ENCODE results near the gene SMAD6.

The SMAD6 gene

DNA sequence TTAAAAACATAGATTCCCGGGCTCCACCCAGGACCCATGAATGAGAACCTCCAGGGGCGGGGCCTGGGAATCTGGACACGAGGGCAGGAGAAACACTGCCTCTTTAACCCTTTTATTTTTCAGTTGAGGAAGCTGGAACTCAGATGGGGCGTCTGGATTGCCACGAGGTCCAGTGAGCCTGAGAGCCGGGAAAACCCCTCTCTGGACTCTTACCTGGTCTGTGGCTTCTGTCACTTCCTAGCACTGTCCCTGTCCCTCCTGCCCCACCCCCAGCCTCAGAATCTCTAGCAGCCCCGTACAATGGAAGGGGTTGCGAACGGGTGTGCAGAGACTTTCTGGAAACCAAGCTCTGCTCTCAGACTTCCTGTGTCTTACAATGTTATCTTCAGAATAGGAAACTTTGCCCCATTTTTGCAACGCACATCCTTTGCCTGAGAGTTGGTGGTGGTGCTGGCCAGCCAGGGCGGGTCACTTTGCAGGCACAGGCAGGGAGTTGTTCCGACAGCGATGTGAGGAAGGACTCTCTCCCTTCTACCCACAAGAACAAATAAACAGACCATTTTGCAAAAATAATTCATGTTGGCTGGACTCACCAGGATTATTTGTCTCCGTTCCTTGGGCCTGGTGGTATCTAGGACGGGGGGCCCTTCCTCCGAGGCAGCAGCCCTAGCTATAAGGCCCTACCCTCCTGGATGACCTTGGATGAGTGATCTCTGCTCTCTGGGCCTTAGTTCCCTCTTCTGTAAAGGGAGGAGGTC, 59.1 kb downstream of the SMAD6 start:
- no peak for DNase-seq

DNA sequence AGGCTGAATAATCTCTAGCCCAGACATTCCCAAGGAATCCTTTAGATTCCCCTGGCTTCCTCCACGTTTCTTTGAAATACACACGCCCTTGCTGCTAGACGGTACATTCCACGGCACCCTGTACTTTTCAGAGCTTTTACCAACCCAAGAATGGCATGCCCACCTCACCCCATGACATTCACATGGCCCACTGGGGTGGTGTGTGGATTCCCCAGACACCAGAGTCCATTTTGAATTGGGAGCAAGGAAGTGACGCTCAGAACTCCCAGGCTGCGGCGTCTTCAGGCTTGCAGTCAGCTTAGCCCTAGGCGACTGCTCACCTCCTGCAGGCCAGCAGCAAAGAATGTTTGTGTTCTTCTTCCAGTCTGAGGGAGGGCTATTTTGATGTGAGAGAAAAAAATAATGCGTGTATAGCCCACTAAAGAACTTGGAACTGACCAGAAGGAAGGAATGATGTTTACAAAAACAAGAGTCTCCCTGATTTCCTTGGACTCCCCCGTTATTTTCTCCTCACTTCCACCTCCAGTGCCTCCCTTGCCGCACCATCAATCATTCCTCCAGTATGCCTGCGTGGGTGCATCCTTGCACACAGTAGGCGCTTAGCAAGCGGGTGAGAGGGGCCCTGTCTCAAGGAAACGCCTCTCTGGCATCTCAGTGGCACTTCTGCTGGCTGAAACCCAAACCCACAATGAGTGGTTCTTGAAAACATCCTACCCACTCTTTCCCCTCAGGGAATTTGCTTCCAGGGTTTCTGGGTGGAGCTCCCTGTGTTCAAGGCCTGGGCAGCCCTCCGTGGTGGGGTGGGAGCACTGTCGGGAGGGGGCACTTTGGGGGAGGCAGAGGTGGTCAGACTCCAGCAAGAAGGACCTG, 59.9 kb downstream of the SMAD6 start:
- DNase-seq = no peak

DNA sequence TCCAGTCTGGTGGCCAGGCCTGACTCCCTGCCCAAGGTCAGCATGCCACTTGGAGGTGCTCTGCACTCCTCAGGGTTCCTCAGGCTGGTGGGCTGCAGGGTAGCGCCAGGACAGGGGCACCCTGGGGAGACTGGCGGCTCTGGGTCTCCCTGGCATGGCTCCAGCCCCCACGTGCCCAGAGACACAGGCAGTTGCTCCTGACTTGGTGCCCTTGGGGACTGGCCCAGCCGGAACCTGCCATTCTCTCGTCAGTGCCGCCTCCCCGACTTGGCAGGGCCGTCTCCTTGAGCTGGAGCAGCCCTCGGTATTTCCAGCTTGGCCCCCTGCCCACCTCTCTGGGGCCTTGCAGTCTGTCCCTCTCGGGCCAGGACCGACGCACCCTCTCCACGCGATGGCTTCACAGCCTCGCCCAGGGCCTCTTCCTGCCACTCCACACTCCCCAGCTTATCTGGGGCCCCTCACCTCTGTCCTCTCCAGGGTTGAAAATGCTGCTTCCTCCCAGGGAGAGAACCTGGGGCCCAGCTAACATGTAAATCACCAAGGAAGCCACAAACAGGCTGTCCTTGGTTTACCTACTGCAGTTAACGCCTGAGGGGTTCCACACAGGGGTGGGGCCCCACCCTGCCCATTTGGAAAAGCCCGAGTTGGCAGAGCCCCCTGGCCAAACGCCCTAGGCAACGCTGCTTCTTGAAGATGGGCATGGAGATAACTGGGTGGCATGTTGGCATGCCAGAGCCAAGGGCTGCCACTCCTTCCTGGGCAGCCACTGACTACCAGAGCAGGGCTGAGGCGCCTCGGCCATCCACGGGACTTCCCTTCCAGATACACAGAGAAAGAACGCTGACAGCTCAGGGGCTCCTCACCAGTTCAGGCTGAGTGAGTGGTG, 61.4 kb downstream of the SMAD6 start:
- DNase-seq = no peak

DNA sequence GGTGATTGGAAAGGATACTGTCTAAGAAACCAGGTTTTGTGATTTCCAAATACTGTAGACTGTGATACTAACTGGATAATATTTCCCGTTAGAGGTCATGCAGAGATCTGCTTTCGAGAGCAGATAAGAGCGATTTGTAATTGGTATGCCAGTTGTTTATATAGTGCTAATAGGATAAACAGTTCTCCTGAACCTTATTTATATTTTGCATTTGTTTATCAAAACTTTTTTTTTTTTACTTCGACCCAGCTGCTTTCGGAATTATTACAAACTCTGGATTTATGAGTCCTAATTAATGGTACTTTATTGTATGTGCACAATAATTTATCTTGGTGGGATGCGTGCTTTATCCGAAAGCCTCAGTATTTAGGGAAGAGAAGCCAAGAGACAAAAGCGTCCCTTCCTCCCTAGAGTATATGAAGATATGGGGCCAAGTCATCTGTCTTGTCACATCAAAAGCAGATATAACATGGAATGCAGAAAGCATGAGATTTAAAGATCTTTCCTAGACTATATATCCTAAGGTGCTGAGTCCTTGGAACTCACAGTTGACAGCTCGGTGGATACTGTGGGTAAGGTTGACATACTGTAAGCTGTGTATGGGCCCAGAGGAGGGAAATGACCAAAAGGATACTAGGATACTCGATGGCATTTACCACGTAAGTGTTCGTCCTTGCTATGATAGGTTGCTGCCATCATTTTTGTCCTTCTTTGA, 62.2 kb downstream of the SMAD6 start:
- DNase-seq = no peak

DNA sequence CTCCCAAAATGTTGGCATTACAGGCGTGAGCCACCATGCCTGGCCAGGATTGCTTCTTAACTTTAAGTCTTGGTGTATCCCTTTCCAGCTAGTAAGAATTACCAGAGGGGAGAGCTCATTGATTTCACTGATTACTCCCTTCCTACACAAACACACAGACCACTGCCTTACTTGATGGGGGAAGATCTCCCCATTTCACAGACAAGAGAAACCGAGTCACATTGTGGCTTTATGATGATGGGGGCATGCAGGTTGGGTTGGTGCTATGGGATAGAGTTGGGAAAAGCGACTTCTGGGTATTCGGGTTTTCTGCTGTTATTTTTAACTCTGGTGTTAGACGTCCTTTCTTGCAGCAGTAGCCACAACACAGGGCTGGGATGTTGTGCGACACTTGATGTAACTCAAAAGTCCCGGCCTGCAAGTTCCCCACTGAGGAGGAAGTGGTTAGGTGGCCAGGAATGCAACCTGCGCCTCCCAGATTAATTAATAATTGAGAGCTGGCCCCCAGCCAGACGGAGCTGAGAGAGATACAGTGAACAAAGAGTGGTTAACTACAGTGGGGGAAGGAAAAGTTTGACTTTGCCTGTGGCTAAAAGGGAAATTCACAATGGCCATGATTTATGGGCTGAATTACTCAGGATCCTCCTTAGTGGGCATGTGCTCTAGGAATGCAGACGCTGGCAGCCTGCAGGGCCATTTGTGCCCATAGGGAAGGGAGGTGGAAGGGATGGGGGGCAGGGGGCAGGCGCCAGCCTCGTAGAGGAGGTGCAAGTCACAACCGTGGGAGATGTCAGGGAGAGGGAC, 63.6 kb downstream of the SMAD6 start:
- no peak for DNase-seq

DNA sequence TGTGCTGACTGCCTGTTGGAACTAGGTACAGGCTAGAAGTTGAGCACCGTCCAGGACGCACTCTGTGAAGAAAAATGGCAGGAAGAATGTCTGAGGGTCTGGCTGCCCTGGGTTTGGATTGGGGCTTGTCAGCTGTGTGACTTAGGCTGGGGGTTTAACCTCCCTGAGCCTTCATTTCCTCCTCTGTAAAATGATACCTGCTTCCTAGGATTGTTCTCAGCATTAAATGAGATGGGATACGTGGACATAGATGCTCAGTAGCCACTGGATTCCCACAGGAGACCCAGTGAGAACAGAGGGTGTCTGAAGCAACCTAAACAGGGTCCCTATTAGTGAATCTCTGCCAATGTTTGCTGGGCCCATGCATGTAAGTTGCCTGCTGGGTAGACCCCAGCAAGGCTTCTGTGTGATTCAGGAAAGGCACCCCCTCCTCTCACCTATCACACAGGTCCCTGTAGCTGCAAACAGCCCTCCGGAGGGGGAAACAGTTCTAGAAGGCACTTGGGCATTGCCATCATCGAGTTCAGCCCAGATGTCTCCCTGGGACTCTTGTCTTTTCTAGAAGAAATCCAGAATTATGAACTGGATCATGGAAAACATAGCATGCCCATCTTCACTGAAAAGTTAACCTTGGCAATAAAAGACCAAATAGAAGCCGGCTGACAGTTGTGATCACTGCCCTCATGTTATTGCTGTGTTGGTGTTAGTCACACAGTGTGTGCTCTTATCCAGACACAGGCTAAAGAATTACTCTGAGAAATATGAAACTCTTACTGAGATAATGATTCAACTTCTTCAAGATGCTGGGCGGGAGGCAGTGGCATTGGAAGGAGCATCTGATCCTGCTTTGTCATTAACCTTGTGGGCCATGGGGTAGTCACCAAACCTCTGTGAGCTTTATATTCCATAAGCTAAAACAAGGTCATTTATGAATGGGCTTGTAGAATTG, 64.5 kb downstream of the SMAD6 start:
- DNase-seq = no peak

DNA sequence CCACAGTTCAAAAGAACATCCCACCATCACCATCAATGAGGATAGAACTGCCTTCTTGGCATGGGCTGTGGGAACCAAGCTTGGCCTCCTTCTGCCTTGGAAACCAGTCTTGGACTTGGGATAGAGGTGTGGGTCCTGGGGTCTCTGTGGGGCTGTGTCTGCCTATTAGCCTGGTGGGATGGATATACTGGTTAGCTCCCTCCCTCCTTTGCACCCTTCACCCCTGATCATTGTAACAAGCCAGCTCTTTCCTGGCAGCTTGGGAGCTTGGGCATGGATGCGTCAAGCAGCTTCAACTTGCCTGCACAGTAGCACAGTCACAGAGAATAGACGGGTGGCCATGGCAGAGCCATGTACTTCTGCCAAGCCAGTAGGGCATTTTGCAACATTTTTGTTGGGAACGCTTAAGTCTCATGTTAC, 65.2 kb downstream of the SMAD6 start:
- DNase-seq = no peak

DNA sequence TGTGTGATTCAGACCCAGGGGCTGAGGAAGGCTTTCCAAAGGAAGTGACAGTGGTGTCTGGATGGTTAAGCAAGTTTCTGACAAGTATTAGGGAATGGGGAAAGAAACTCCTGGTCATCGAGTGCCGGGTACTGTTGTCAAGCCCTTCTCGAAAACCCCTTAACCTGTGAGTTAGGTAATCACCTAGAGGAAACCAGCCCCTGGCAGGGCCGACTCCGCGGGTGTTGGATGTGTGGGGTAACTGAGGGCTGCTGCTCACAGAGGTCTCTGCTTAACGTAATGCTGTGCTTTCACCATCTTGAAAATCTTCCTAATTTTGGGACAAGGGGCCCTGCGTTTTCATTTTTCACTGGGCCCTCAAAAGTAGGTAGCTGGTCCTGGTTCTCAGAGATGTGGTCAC, 67.0 kb downstream of the SMAD6 start:
- DNase-seq = no peak

DNA sequence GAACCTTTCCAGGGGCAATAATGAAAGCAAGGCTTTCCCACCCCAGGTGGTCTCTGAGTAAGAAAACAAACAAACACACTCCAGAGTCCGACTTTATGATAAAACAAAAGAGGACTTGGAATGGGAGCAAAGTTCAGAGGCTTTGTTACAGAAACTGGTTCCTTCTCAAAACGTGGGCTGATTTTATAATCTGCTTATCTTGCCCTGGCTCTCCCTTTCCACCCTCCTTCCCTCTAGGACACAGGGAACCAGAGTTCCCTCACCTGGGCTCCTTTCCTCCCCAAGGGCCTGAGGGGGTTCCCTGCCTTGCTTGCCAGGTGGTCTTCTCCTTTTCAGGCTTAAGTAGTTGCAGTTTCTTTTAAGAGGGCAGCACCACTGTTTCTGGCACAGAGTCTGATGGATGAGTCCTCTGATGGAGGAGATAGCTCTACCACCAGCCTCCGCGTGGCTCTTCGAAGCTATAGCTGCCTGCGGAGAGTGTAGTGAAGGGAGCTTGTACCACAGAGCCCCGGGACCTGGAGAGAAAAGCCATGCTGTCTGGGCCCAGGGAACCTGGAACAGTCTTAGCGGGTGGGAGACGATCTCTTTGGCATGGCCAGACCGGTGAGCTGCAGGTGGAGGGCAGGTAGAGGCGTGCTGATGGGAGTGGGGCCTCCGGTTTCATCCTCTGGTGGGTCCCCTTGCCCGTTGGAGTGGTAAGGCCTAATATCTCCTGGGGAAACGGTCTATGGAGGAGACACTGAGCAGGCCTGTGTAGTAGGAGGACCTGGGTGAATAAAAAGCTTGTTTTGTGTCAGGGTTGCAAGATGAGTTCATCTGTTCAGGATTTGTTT, 68.7 kb downstream of the SMAD6 start:
- DNase-seq = no peak

DNA sequence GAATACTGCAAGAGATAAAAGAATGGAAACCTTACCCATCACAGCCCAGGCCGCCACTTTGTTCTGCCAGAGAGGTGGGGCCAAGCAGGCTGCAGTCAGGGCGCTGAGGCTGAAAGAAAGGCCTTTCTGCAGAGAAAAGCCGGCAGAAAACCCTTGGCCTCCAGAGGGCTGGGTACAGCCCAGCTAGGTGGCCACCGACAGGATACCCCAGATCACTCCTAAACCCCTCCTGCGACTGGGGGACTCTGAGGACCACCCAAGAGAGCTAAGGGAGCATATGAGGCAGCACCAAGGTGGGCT, 69.3 kb downstream of the SMAD6 start:
- no peak for DNase-seq

DNA sequence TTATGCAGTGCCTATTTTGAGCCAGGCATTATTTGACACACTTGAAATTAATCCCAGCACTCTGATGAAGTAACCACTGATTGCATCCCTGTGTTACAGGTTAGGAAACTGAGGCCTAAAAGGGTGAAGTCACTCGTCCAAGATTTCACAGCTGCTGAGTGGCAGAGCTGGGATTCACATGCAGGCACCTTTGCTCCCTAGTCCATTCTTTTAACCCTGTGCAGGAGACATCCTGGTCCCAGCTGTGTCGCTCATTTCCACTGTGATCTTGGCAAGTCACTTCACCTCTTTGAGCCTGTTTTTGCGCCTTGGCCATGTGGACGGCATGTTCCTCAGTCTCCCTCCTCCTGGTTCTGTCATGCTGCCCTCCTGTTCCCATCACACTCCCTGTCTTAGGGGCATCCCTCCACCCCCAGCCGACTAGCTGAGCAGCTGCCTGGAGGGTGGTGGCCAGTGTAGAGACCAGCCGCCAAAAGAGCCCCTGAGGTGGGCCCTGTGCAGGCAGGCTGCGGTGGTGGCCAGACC, 70.6 kb downstream of the SMAD6 start:
- no peak for DNase-seq

DNA sequence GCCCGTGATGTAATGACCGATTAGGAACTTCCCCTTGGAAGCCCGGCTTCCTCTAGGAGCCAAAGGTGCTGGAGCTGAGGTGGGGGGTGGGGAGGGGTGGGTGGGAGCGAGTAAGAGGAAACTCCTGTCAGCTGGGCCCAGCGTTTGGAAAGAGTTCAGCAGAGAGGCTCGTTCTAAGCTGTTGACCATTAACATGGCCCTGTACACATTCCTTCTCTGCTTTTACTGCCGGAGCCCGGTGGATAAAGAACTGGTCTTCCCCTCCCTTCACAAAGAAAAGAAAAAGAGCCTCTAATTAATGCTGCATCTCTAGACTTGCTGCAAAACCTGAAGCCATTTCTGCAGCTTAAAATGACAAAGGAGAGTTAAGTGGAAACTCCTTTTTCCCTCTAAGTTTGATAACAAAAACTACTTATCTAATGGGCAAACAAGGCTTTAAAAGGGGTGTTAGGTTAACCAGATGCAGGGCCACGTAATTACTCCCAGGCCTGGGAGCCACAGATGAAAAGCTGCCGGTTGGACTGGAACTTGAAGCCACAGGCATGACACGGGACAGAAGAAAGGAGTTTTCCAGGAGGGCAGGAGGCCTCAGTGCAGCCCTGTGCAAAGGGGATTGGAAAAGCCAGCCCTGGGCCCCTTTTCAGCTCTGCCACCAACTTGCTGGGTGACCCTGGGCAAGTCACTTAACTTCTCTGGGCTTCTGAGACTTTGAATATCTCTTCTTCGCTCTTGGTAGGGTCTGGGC, 71.3 kb downstream of the SMAD6 start:
- DNase-seq = no peak

DNA sequence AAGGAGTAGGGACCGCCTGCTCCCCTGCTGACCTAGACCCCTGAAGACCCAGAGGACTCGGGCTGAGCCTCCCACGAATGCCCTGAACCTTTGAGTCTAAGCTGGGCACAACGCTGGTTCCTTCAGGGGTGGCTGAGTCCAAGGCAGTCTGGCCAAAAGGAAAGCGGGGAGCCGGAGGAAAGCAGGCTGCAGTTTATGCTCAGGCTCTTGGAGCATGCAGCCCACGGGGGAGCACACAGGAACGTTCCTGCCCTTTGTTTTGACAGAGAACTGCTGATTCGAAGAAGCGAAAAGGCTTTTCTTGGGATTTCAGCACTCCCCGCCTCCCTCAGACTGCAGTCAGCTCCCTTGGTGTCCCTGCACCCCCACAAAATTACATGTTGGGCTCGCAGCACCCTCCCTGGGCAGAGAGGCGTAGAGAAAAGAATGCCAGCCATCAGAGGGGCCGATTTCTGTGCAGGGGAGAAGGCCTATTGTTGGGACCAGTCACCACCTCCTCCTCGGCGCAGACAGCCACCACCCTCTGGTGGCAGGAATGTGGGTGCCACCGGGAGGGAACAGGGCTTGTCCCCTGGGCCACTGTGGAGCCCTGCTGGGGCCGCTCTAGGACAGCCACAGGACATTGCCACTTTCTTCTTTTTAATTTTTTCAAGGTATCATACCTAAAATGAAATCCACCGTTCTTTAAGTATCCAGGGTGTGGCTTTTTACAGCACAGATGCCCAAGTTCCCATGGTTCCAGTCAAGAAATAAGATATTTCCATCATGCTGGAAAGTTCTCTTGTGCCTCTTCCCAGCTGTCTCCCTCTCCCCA, 72.2 kb downstream of the SMAD6 start:
- DNase-seq = peak in 2 of 4 experiments; percentile 37 to 45

DNA sequence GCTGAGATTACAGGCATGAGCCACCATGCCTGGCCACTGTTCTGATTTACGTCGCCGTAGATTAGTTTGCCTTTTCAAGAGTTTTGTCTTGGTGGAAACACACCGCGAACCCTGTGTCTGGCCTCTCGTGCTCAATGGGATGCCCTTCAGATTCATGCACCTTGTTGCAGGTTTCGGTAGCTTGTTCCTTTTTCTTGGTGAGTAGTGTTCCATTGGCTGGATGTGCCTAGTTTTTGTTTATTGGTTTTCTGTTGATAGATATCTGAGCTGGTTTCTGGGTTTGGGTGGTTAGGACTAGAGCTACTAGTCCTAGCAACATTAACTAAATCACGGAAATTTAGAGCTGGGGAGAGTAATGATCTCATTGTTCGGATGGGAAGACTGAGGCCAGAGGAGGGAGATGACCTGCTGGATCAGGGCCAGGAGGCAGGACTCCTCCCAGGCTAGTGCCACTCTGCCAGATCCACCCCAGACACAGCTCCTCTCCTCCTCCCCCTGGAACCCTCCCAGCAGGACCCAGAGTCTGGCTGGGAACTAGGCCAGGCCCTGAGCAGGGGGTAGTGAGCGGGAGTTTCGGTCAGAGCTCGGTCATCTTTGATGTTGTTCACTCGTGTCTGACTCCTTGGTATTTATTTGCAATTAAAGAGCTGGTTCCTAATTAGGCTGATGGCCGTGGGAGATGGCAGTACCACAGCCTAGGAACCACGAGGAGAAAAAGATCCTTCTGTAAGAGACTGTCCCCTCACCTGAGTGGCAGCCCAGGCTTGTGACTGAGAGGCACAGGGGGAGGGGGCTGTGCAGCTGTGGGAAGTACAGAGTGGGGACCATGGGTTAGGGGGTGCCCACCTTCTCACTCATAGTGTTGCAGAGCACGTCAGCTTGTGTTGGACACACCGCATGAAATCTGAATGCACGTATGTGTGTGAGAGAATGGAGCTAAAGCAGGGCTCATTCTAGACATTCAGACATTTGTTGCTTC, 73.4 kb downstream of the SMAD6 start:
- no peak for DNase-seq

DNA sequence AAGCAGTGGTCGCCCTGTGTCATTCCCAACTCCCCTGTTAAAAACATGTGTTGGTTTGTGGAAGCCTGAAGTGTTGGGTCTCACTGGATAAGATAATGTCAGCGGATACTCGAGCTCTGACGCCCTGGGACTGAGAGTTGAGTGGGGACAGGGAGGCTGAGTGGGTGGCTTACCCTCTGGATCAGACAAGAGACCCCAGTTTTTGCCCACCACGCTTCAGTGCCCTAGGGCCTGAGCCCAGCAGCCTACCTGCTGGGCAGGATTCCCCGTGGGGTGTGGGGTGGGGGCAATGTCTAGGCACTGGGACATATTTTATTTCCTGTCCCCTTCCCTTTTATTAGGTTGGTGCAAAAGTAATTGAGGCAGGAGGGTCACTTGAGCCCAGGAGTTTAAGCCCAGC, 75.0 kb downstream of the SMAD6 start:
- no peak for DNase-seq

DNA sequence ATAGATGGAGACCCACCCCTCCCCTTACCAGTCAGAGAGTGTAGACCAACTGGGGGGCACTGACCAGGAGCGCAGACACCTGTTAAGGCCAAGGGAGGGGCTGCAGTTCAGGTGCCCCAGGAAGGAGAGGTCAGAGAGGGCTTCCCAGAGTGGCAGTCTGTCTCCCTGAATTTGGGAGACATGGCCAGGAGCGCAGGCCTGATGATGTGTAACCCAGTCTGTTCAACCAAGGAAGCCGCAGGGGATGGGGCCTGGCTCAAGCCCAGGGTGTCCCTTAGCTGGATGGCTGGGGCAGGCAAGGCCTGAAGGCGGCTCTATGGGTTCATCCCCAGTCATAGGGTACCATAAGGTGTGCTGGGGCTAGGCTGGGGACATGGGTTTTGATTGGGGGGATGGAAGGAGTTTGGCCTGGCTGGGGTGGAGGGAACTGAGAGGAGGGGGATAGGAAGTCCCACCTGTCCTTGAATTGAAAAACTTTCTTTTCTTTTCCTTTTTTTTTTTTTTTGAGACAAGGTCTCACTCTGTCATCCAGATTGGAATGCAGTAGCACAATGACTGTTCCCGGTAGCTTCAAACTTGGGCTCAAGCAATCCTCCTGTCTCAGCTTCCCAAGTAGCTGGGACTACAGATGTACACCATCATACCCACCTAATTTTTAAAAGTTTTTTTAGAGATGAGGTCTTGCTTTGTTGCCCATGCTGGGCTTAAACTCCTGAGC, 75.7 kb downstream of the SMAD6 start:
- no peak for DNase-seq

Data from activated naive CD4-positive, alpha-beta T cell (primary cell).